H9 (cell line): ENCODE results near the gene ALDH2. TPM values are rescaled to one million over a fixed set of nuclear protein-coding genes. Genes with fewer than 3 reads are reported as not detected.
A peak's percentile ranks its signal among the peaks of the same experiment; 100 is the strongest.

Experiments used
- DNase-seq: peaks from one replicate; pipeline ENCODE4 v3.0.0-alpha.2; 2017
- H2AFZ ChIP-seq: one replicate; pipeline ENCODE4 v1.6.1; 2013; ENCODE audit warnings: mild to moderate bottlenecking, low read length, control low read depth, moderate library complexity
- H2AK5ac ChIP-seq: 2 replicates; pipeline ENCODE4 v1.6.1; 2013; ENCODE audit warnings: low read length, control low read depth, mixed read lengths; ENCODE audit not compliant: insufficient read length
- H2BK120ac ChIP-seq: one replicate; pipeline ENCODE4 v1.6.1; 2013; ENCODE audit warnings: low read depth, mild to moderate bottlenecking, low read length, control low read depth, inconsistent platforms; ENCODE audit not compliant: poor library complexity, severe bottlenecking
- H2BK12ac ChIP-seq: 2 replicates; pipeline ENCODE4 v1.6.1; 2013; ENCODE audit warnings: low read length, control low read depth, mixed read lengths, low read depth; ENCODE audit not compliant: insufficient read length
- H2BK15ac ChIP-seq: 2 replicates; pipeline ENCODE4 v1.6.1; 2013; ENCODE audit warnings: low read depth, low read length, control low read depth
- H2BK20ac ChIP-seq: one replicate; pipeline ENCODE4 v1.6.1; 2013; ENCODE audit warnings: low read depth, mild to moderate bottlenecking, low read length, control low read depth, inconsistent platforms; ENCODE audit not compliant: poor library complexity, severe bottlenecking
- H2BK5ac ChIP-seq: 2 replicates; pipeline ENCODE4 v1.6.1; 2013; ENCODE audit warnings: low read length, control low read depth, mixed read lengths; ENCODE audit not compliant: insufficient read length
- H3K14ac ChIP-seq: 2 replicates; pipeline ENCODE4 v1.6.1; 2013; ENCODE audit warnings: low read length, control low read depth; ENCODE audit not compliant: insufficient read depth
- H3K18ac ChIP-seq: 2 replicates; pipeline ENCODE4 v1.6.1; 2013; ENCODE audit warnings: low read depth, mild to moderate bottlenecking, mixed read lengths, low read length, control low read depth; ENCODE audit not compliant: insufficient read length
- H3K23ac ChIP-seq: 2 replicates; pipeline ENCODE4 v1.6.1; 2013; ENCODE audit warnings: low read length, control low read depth, mixed read lengths, low read depth; ENCODE audit not compliant: insufficient read length
- H3K23me2 ChIP-seq: 2 replicates; pipeline ENCODE4 v1.6.1; 2013; ENCODE audit warnings: low read depth, mild to moderate bottlenecking, mixed read lengths, low read length, control low read depth; ENCODE audit not compliant: insufficient read length, poor library complexity, severe bottlenecking
- H3K27ac ChIP-seq: 2 replicates; pipeline ENCODE4 v1.5.1; 2013; ENCODE audit warnings: low read length, control low read depth, mixed read lengths, low read depth; ENCODE audit not compliant: insufficient read length
- H3K27me3 ChIP-seq: 2 replicates; pipeline ENCODE4 v1.6.1; 2013; ENCODE audit warnings: low read length, control low read depth, inconsistent platforms; ENCODE audit not compliant: insufficient read depth
- H3K4ac ChIP-seq: 2 replicates; pipeline ENCODE4 v1.6.1; 2013; ENCODE audit warnings: low read depth, mild to moderate bottlenecking, control low read depth, inconsistent platforms, low read length, moderate library complexity
- H3K4me1 ChIP-seq: 2 replicates; pipeline ENCODE4 v1.6.1; 2013; ENCODE audit warnings: low read length, control low read depth, inconsistent platforms; ENCODE audit not compliant: insufficient read depth
- H3K4me2 ChIP-seq: 2 replicates; pipeline ENCODE4 v1.6.1; 2013; ENCODE audit warnings: low read length, control low read depth, mixed read lengths; ENCODE audit not compliant: insufficient read length, insufficient read depth
- H3K56ac ChIP-seq: 2 replicates; pipeline ENCODE4 v1.6.1; 2013; ENCODE audit warnings: low read depth, mild to moderate bottlenecking, mixed read lengths, low read length, control low read depth; ENCODE audit not compliant: insufficient read length
- H3K79me1 ChIP-seq: 2 replicates; pipeline ENCODE4 v1.6.1; 2013; ENCODE audit warnings: low read depth, mild to moderate bottlenecking, moderate library complexity, low read length, control low read depth, inconsistent platforms; ENCODE audit not compliant: insufficient read depth, poor library complexity, severe bottlenecking
- H3K79me2 ChIP-seq: 2 replicates; pipeline ENCODE4 v1.6.1; 2013; ENCODE audit warnings: low read length, control low read depth, inconsistent platforms; ENCODE audit not compliant: insufficient read depth
- H3K9ac ChIP-seq: 2 replicates; pipeline ENCODE4 v1.6.1; 2013; ENCODE audit warnings: low read length, control low read depth, mixed read lengths; ENCODE audit not compliant: insufficient read length; ENCODE audit errors: extremely low read depth
- H3K9me3 ChIP-seq: one replicate; pipeline ENCODE4 v1.6.1; 2013; ENCODE audit warnings: low read depth, low read length, inconsistent platforms; ENCODE audit not compliant: control insufficient read depth
- H3T11ph ChIP-seq: one replicate; pipeline ENCODE4 v1.6.1; 2013; ENCODE audit warnings: mild to moderate bottlenecking, low read length, control low read depth, inconsistent platforms
- H4K20me1 ChIP-seq: one replicate; pipeline ENCODE4 v1.6.1; 2013; ENCODE audit not compliant: control insufficient read depth, insufficient read length, insufficient read depth
- H4K5ac ChIP-seq: 2 replicates; pipeline ENCODE4 v1.6.1; 2013; ENCODE audit warnings: low read depth, mild to moderate bottlenecking, mixed read lengths, low read length, control low read depth; ENCODE audit not compliant: insufficient read length
- H4K8ac ChIP-seq: replicated peaks from 2 replicates; pipeline ENCODE4 v1.6.1; 2013; ENCODE audit warnings: low read length, control low read depth, mixed read lengths, low read depth; ENCODE audit not compliant: insufficient read length
- H4K91ac ChIP-seq: 2 replicates; pipeline ENCODE4 v1.6.1; 2013; ENCODE audit warnings: low read depth, mild to moderate bottlenecking, moderate library complexity, mixed read lengths, low read length, control low read depth; ENCODE audit not compliant: insufficient read length
- H3K27ac Mint-ChIP-seq, 3 experiments: 2 replicates in 2 of 3; 3 replicates in 1 of 3; pipeline ENCODE4 v1.8.0; 2020 to 2021; ENCODE audit warnings: mixed read lengths in 3 of 3, mild to moderate bottlenecking in 1 of 3, moderate library complexity in 1 of 3
- H3K27me3 Mint-ChIP-seq: 2 replicates; pipeline ENCODE4 v1.8.0; 2021; ENCODE audit warnings: low read depth, mild to moderate bottlenecking, moderate library complexity, mixed read lengths
- H3K36me3 Mint-ChIP-seq, 3 experiments: 2 replicates in 2 of 3; 3 replicates in 1 of 3; pipeline ENCODE4 v1.8.0; 2020 to 2021; ENCODE audit warnings: low read depth in 3 of 3, mixed read lengths in 3 of 3; ENCODE audit not compliant: insufficient read depth in 1 of 3
- H3K4me1 Mint-ChIP-seq, 2 experiments: 2 replicates each; pipeline ENCODE4 v1.8.0; 2020; ENCODE audit warnings: mixed read lengths in 2 of 2
- H3K4me3 Mint-ChIP-seq, 2 experiments: 2 replicates in 1 of 2; 3 replicates in 1 of 2; pipeline ENCODE4 v1.8.0; 2020 to 2021; ENCODE audit warnings: mild to moderate bottlenecking in 2 of 2, mixed read lengths in 2 of 2, moderate library complexity in 1 of 2
- H3K9me3 Mint-ChIP-seq, 2 experiments: 2 replicates in 1 of 2; 3 replicates in 1 of 2; pipeline ENCODE4 v1.8.0; 2020; ENCODE audit warnings: mild to moderate bottlenecking in 2 of 2, mixed read lengths in 2 of 2, moderate library complexity in 1 of 2
- CTCF ChIP-seq: fragments of 200-600 bp; sonication (generic); conservative IDR thresholded peaks from 3 replicates; pipeline ENCODE4 v1.8.0; 2021; ENCODE audit warnings: antibody characterized with exemption, mild to moderate bottlenecking
- WGBS: extraction: QIAGEN DNeasy Blood & Tissue Kit; methylation state at CpG from one replicate; pipeline ENCODE4 v1.1.7; 2013; ENCODE audit warnings: missing lambda C conversion rate, low lambda C conversion rate, mixed read lengths; ENCODE audit not compliant: insufficient read length; ENCODE audit errors: extremely low coverage; 5-methylcytosine and 5-hydroxymethylcytosine counted together
- total RNA-seq: library from RNA; stranded (reverse); gene quantifications from 2 replicates; pipeline ENCODE4 v1.2.1, GENCODE V29; 2021

The ALDH2 gene
- total RNA-seq, 1 experiment from 2014 or later, result 44.0 TPM

GRCh38 chr12:111741235-111741812 is 25.4 kb upstream of the ALDH2 start:
- no peak overlapping the region for H3K23ac ChIP-seq
- no peaks in the 10 kb centered on the region for H3K23me2 ChIP-seq
- no peak overlapping the region for H4K5ac ChIP-seq
- no peak for DNase-seq
- H3K4me1 ChIP-seq, result no peaks in the 10 kb centered on the region; the same call in 1 of the 2 replicates
- H2BK120ac ChIP-seq, result no peak overlapping the region
- no peak overlapping the region for H3K4me2 ChIP-seq
- no peak for TF ChIP-seq CTCF
- Mint-ChIP-seq H3K27me3 (no peaks in the 10 kb centered on the region), H3K4me3 (no peak overlapping the region), H3K9me3 (no peaks in the 10 kb centered on the region), H3K36me3 (peaks cover 13 to 29% (median 26%) of the 10 kb centered on the region in 3 experiments), H3K4me1 (no peaks in the 10 kb centered on the region), H3K27ac (peak overlapping the region in 1 of 3 experiments; percentile 58; a peak in 1 of 7 replicates)
- H4K8ac ChIP-seq, result no peak overlapping the region
- whole genome bisulfite sequencing, result no CpG with 5 or more reads among the region's 4 CpGs
- H3K27me3 ChIP-seq, result no peaks in the 10 kb centered on the region
- H4K91ac ChIP-seq, result no peak overlapping the region
- H3K9ac ChIP-seq, result no peak overlapping the region
- H3K4ac ChIP-seq, result no peak overlapping the region
- no peak overlapping the region for H3K14ac ChIP-seq
- H3K18ac ChIP-seq, result no peak overlapping the region
- H3K9me3 ChIP-seq, result no peaks in the 10 kb centered on the region
- H2BK5ac ChIP-seq, result no peak overlapping the region
- no peaks in the 10 kb centered on the region for H4K20me1 ChIP-seq
- H2AK5ac ChIP-seq, result no peak overlapping the region
- H3K27ac ChIP-seq, result no peak overlapping the region
- H2BK12ac ChIP-seq, result no peak overlapping the region
- H3K79me2 ChIP-seq, result no peaks in the 10 kb centered on the region
- H2BK20ac ChIP-seq, result no peak overlapping the region
- H3T11ph ChIP-seq, result no peak overlapping the region
- H3K79me1 ChIP-seq, result no peaks in the 10 kb centered on the region
- H2BK15ac ChIP-seq, result no peak overlapping the region
- no peak overlapping the region for H2AFZ ChIP-seq
- H3K56ac ChIP-seq, result no peak overlapping the region
